T-cell (primary cell): ENCODE results near the gene STX16. TPM values are rescaled to one million over a fixed set of nuclear protein-coding genes. Genes with fewer than 3 reads are reported as not detected.
A peak's percentile ranks its signal among the peaks of the same experiment; 100 is the strongest.

Experiments used
- ATAC-seq, 4 experiments: fragments of 200-7000 bp in 3 of 4; fragments of 150-1000 bp in 1 of 4; cut with Tn5 transposase; replicated peaks in 1 of 4; 1 replicate in 3 of 4; 2 replicates in 1 of 4; pipeline ENCODE4 v1.10.0; 2021; ENCODE audit warnings: moderate library complexity in 3 of 4, mild to moderate bottlenecking in 2 of 4, moderate number of reproducible peaks in 1 of 4
- CTCF ChIA-PET, 2 donors: fragments of 300-600 bp; sonication (Branson Sonifier 250); formaldehyde crosslinking; loops; one replicate each; lab custom pipeline; 2022; ENCODE audit warnings: antibody characterized with exemption in 2 of 2; lab: Charles Lee
- POLR2A ChIA-PET, 2 donors: fragments of 300-600 bp; sonication (Branson Sonifier 250); formaldehyde crosslinking; loops; one replicate each; lab custom pipeline; 2022; ENCODE audit warnings: antibody characterized with exemption in 2 of 2; lab: Charles Lee
- DNase-seq, 35 experiments: peaks; one replicate each; pipeline versions ENCODE4 v3.0.0 to v3.0.0-alpha.2; 2013 to 2023
- H3K27ac ChIP-seq: one replicate; pipeline ENCODE4 v1.5.1; 2013; ENCODE audit warnings: low read length
- H3K27me3 ChIP-seq, 2 experiments: replicated peaks in 1 of 2; 1 replicate in 1 of 2; 2 replicates in 1 of 2; pipeline versions ENCODE4 v1.6.1 to v1.7.0; 2013; ENCODE audit warnings: low read length in 1 of 2, mixed read lengths in 1 of 2; ENCODE audit not compliant: control insufficient read depth in 2 of 2, insufficient read depth in 2 of 2; ENCODE audit errors: extremely low read depth in 1 of 2
- H3K36me3 ChIP-seq, 2 donors: 1 replicate in 1 of 2; 2 replicates in 1 of 2; pipeline versions ENCODE4 v1.6.1 to v1.7.0; 2013; ENCODE audit warnings: low read length in 1 of 2; ENCODE audit not compliant: control insufficient read depth in 2 of 2, insufficient read depth in 1 of 2; ENCODE audit errors: extremely low read depth in 1 of 2
- H3K4me1 ChIP-seq, 2 experiments: 1 replicate in 1 of 2; 2 replicates in 1 of 2; pipeline versions ENCODE4 v1.6.1 to v1.7.0; 2013; ENCODE audit warnings: low read length in 2 of 2, mixed read lengths in 1 of 2; ENCODE audit not compliant: insufficient read depth in 2 of 2, control insufficient read depth in 1 of 2; ENCODE audit errors: extremely low read depth in 1 of 2
- H3K4me3 ChIP-seq, 2 donors: 1 replicate in 1 of 2; 2 replicates in 1 of 2; pipeline versions ENCODE4 v1.5.1 to v1.7.0; 2013; ENCODE audit warnings: mild to moderate bottlenecking in 2 of 2, low read length in 1 of 2, moderate library complexity in 1 of 2; ENCODE audit not compliant: control insufficient read depth in 1 of 2; ENCODE audit errors: extremely low read depth in 1 of 2
- H3K9me3 ChIP-seq: 2 replicates; pipeline ENCODE4 v1.7.0; 2013
- H3K27ac Mint-ChIP-seq, 2 donors: one replicate each; pipeline ENCODE4 v1.8.0; 2020 to 2021; ENCODE audit warnings: mild to moderate bottlenecking in 2 of 2, mixed read lengths in 2 of 2
- H3K27me3 Mint-ChIP-seq, 2 donors: one replicate each; pipeline ENCODE4 v1.8.0; 2021 to 2022; ENCODE audit warnings: mixed read lengths in 2 of 2
- H3K36me3 Mint-ChIP-seq: one replicate; pipeline ENCODE4 v1.8.0; 2021; ENCODE audit warnings: mixed read lengths
- H3K4me1 Mint-ChIP-seq, 3 donors: one replicate each; pipeline ENCODE4 v1.8.0; 2020 to 2022; ENCODE audit warnings: mixed read lengths in 3 of 3, mild to moderate bottlenecking in 1 of 3
- H3K4me3 Mint-ChIP-seq, 3 donors: one replicate each; pipeline ENCODE4 v1.8.0; 2020 to 2022; ENCODE audit warnings: mild to moderate bottlenecking in 3 of 3, mixed read lengths in 3 of 3, moderate library complexity in 3 of 3
- H3K9me3 Mint-ChIP-seq, 3 donors: one replicate each; pipeline ENCODE4 v1.8.0; 2020 to 2022; ENCODE audit warnings: mixed read lengths in 3 of 3
- whole genome bisulfite sequencing: methylation state at CpG from one replicate; pipeline ENCODE4 v1.1.5; 2013; ENCODE audit warnings: missing lambda C conversion rate; ENCODE audit not compliant: insufficient coverage; 5-methylcytosine and 5-hydroxymethylcytosine counted together
- total RNA-seq, 35 experiments: library from RNA in 6 of 35; stranded (reverse) in 6 of 35; fragments of 120-200 nt in 1 of 35; gene quantifications; one replicate each; pipeline versions ENCODE4 v1.2.1 to v1.2.4 and lab custom pipeline; 2013 to 2026

The STX16 gene
- total RNA-seq, 5 donors from 2014 or later (not counting 1 experiment from before 2014, with no cell fraction given): 154 to 213 (median 178) TPM

- H3K27ac Mint-ChIP-seq: no peak overlapping the region
- no peak for ATAC-seq
- no peaks in the 10 kb centered on the region for H3K9me3 Mint-ChIP-seq
- peaks cover 6 to 10% of the 10 kb centered on the region in 2 donors for H3K27me3 Mint-ChIP-seq
- ChIA-PET CTCF (no interaction called here), POLR2A (no interaction called here)
- H3K4me3 Mint-ChIP-seq: no peak overlapping the region
- no peak for DNase-seq
- Histone ChIP-seq H3K4me3 (no peak overlapping the region), H3K27ac (no peak overlapping the region), H3K36me3 (no peaks in the 10 kb centered on the region), H3K4me1 (peaks cover 0 to 34% of the 10 kb centered on the region in 2 experiments), H3K9me3 (no peaks in the 10 kb centered on the region), H3K27me3 (peaks cover 0 to 23% of the 10 kb centered on the region in 2 experiments)
- 95% methylated on average over 25 of the region's 29 CpGs for WGBS
- peaks cover 1 to 39% (median 22%) of the 10 kb centered on the region in 3 donors for H3K4me1 Mint-ChIP-seq
- H3K36me3 Mint-ChIP-seq: no peaks in the 10 kb centered on the region
Measured at GRCh38 chr20:58623579-58624473, 27.3 kb upstream of the STX16 start.

DNA sequence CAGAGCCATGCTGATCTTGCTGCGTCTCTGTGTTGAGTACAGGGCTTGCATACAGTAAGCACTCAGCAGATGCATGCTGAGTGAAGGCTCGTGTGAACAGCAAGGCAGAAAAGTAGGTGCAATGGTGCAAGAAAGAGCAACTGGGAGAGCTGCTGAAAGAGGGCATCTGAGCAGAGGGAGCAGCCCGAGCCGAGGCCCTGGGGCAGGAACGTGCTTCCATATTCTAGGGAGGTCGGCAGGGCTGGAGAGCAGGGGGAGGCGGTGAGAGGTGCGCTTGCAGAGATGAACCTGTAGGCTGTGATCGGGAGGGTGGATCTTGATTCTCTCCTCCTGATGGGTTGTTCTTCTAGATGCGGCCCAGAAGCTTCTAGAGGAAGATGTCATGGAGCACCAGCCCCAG is 26.4 kb upstream of the STX16 start:
- H3K27me3 ChIP-seq: peaks cover 0 to 16% of the 10 kb centered on the region in 2 experiments
- H3K36me3 Mint-ChIP-seq: no peaks in the 10 kb centered on the region
- H3K4me1 ChIP-seq: peaks cover 0 to 35% of the 10 kb centered on the region in 2 experiments
- H3K9me3 Mint-ChIP-seq: no peaks in the 10 kb centered on the region
- H3K4me3 ChIP-seq: no peak overlapping the region
- peaks cover 3 to 5% of the 10 kb centered on the region in 2 donors for H3K27me3 Mint-ChIP-seq
- H3K36me3 ChIP-seq: no peaks in the 10 kb centered on the region
- ChIA-PET POLR2A (no interaction called here), CTCF (no interaction called here)
- peaks cover 1 to 46% (median 22%) of the 10 kb centered on the region in 3 donors for H3K4me1 Mint-ChIP-seq
- DNase-seq: no peak
- WGBS: 91% methylated on average over 9 of the region's 10 CpGs
- H3K4me3 Mint-ChIP-seq: no peak overlapping the region
- no peak for ATAC-seq
- no peaks in the 10 kb centered on the region for H3K9me3 ChIP-seq
- peak overlapping the region in 1 of 2 donors; percentile 4 for H3K27ac Mint-ChIP-seq
- no peak overlapping the region for H3K27ac ChIP-seq

DNA sequence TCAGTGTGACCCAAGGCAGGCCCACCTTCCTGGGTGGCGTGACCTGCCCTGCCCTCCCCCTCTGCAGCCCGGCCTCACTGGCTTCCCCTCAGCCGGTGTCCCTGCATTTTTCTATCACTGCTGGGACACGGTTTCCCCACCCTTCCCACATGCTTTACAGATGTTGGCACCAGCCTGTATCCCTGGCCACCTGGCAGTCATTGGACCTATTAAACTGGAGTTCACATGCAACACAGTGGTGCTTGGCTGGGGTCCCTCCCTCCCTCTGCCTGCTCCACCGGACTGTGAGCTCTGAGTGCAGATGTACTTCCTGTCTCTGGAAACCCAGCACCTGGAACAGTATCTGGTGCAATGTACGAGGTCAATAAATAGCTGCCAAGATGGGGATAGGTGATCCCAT is 25.5 kb upstream of the STX16 start:
- ATAC-seq (no peak), DNase-seq (no peak)
- Histone ChIP-seq H3K27me3 (peaks cover 0 to 7% of the 10 kb centered on the region in 2 experiments), H3K36me3 (no peaks in the 10 kb centered on the region), H3K4me3 (no peak overlapping the region), H3K9me3 (no peaks in the 10 kb centered on the region), H3K4me1 (peaks cover 0 to 35% of the 10 kb centered on the region in 2 experiments), H3K27ac (no peak overlapping the region)
- Mint-ChIP-seq H3K9me3 (no peaks in the 10 kb centered on the region), H3K27me3 (no peaks in the 10 kb centered on the region), H3K4me1 (peaks cover 1 to 51% (median 28%) of the 10 kb centered on the region in 3 donors), H3K4me3 (peak overlapping the region in 1 of 3 donors; percentile 48), H3K36me3 (no peaks in the 10 kb centered on the region), H3K27ac (peak overlapping the region in 1 of 2 donors; percentile 71)
- 96% methylated on average over 4 of the region's 6 CpGs for WGBS
- ChIA-PET POLR2A (no interaction called here), CTCF (no interaction called here)

DNA sequence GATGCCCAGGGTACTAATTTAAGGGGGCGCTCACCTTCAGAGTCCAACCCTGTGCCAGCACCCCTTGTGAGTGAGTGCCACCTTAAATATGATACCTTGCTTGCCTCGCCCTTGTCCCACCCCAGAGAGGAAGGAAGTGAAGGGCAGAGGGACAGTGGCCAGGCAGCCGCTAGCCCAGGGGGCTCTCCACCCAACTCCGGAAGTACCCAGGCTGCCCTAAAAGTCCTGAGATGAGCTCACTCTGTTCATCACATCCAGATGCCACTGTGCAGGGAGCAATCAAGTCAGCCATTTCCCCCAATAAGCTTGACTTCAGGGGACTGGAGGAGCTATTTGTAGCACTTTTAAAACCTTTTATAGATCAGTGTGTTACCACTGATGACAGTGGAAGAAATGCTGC is 25.0 kb upstream of the STX16 start:
- Histone ChIP-seq H3K4me1 (peaks cover 0 to 35% of the 10 kb centered on the region in 2 experiments), H3K4me3 (no peak overlapping the region), H3K36me3 (no peaks in the 10 kb centered on the region), H3K27me3 (peaks cover 0 to 4% of the 10 kb centered on the region in 2 experiments), H3K27ac (peak overlapping the region; percentile 36), H3K9me3 (no peaks in the 10 kb centered on the region)
- no peaks in the 10 kb centered on the region for H3K27me3 Mint-ChIP-seq
- H3K9me3 Mint-ChIP-seq: no peaks in the 10 kb centered on the region
- H3K4me3 Mint-ChIP-seq: peak overlapping the region in 1 of 3 donors; percentile 48
- peaks cover 1 to 51% (median 30%) of the 10 kb centered on the region in 3 donors for H3K4me1 Mint-ChIP-seq
- WGBS: no CpG with 5 or more reads among the region's 4 CpGs
- H3K27ac Mint-ChIP-seq: peak overlapping the region in 1 of 2 donors; percentile 71
- ATAC-seq (no peak), DNase-seq (no peak)
- no peaks in the 10 kb centered on the region for H3K36me3 Mint-ChIP-seq
- ChIA-PET POLR2A (no interaction called here), CTCF (no interaction called here)

DNA sequence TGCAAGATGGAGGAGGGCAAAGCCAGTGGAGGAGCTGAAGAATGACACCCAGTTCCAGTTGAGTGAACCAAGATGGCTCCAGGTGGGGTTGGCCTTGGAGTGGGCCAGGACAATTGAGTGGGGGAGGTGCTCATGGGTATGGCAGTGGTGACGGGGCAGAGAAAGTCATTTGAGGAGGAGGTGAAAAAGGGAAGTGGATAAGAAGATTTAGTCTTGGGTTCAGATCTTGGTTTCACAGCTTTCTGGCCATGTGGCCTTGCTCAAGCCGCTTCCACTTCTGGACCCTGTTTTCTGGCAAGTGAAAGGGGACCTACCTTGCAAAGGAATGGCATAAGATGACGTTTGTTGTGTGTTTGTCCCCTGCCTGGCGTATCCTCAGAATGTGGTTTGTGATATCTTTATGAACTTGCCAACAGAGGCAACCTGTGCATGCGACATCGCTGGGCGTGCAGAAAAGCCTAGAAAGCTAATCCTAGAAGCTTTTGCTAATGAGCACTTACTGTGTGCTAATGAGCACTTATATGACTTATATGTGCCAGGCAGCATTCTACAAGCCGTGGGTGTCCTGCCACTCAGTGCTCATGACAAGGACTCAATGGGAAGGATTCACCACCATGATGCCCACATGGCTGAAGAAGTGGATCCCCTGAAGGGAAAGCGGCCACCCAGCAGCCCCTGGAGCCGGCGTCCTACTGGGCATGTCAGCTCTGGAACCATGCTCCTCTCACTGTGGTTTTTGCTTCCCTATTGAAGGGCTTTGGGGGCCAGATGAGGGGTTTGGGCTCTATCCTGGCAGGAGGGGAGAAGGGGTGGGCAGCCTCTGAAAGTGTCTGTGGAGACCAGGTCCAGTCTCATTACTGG is 23.6 kb upstream of the STX16 start:
- peak overlapping the region in 1 of 2 donors; percentile 91 for H3K27ac Mint-ChIP-seq
- no peaks in the 10 kb centered on the region for H3K27me3 ChIP-seq
- H3K27ac ChIP-seq: peak overlapping the region; percentile 80
- no peaks in the 10 kb centered on the region for H3K36me3 Mint-ChIP-seq
- 38% methylated on average over 11 of the region's 11 CpGs for WGBS
- ATAC-seq: peak in 3 of 4 experiments; percentile 78 to 96 (median 89)
- ChIA-PET CTCF (no interaction called here), POLR2A (no interaction called here)
- peak overlapping the region in 2 of 3 donors; percentile 48 to 54 for H3K4me3 Mint-ChIP-seq
- no peak overlapping the region for H3K4me3 ChIP-seq
- no peaks in the 10 kb centered on the region for H3K9me3 Mint-ChIP-seq
- peaks cover 1 to 55% (median 32%) of the 10 kb centered on the region in 3 donors for H3K4me1 Mint-ChIP-seq
- peaks cover 0 to 35% of the 10 kb centered on the region in 2 experiments for H3K4me1 ChIP-seq
- peak in 15 of 35 experiments; percentile 33 to 79 (median 59) for DNase-seq
- H3K9me3 ChIP-seq: no peaks in the 10 kb centered on the region
- no peaks in the 10 kb centered on the region for H3K27me3 Mint-ChIP-seq
- H3K36me3 ChIP-seq: no peaks in the 10 kb centered on the region
